Measurements from ENCODE around the gene FAM217A.

FAM217A gene

DNA sequence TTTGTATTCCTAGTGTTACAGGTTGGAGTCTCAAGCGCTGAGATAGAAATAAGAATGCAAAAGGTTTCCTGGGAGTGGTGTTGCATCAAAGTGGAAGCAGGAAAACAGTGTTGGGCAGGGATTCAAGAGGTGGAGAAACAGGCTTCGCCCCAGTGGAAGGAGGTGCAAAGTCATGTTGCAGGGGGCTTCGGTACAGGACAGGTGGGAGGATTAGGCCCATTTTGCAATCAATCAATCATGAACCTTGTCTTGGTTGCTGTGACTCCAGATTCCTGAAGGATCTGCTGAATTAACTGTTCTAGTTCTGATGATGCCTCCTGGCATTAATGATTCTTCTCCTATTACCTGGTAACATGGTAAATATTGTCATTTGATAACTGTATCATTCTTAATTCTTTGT is 22.4 kb upstream of the FAM217A start:
- TF ChIP-seq EGR1 (IDR thresholded peaks at IDR 0.05) = no peak

DNA sequence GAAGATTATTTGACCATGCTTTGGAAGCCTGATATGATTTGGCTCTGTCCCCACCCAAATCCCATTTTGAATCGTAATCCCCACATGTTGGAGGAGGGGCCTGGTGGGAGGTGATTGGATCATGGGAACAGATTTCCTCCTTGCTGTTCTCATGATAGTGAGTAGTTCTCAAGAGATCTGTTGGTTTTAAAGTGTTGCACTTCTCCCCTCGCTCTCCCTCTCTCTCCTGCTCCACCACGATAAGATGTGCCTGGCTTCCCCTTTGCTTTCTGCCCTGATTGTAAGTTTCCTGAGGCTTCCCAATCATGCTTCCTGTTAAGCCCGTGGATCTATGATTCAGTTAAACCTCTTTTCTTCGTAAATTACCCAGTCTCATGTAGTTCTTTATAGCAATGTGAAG is 21.7 kb upstream of the FAM217A start:
- TF ChIP-seq, protein P1, sequence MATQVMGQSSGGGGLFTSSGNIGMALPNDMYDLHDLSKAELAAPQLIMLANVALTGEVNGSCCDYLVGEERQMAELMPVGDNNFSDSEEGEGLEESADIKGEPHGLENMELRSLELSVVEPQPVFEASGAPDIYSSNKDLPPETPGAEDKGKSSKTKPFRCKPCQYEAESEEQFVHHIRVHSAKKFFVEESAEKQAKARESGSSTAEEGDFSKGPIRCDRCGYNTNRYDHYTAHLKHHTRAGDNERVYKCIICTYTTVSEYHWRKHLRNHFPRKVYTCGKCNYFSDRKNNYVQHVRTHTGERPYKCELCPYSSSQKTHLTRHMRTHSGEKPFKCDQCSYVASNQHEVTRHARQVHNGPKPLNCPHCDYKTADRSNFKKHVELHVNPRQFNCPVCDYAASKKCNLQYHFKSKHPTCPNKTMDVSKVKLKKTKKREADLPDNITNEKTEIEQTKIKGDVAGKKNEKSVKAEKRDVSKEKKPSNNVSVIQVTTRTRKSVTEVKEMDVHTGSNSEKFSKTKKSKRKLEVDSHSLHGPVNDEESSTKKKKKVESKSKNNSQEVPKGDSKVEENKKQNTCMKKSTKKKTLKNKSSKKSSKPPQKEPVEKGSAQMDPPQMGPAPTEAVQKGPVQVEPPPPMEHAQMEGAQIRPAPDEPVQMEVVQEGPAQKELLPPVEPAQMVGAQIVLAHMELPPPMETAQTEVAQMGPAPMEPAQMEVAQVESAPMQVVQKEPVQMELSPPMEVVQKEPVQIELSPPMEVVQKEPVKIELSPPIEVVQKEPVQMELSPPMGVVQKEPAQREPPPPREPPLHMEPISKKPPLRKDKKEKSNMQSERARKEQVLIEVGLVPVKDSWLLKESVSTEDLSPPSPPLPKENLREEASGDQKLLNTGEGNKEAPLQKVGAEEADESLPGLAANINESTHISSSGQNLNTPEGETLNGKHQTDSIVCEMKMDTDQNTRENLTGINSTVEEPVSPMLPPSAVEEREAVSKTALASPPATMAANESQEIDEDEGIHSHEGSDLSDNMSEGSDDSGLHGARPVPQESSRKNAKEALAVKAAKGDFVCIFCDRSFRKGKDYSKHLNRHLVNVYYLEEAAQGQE (IDR thresholded peaks at IDR 0.05; ENCODE audit: low read depth) = no peak
- TF ChIP-seq, protein P2, sequence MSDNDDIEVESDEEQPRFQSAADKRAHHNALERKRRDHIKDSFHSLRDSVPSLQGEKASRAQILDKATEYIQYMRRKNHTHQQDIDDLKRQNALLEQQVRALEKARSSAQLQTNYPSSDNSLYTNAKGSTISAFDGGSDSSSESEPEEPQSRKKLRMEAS (IDR thresholded peaks at IDR 0.05) = no peak
- TF ChIP-seq TCF12 (IDR thresholded peaks at IDR 0.05; ENCODE audit: low read depth) = no peak
- no peak for TF ChIP-seq RAD21 (IDR thresholded peaks at IDR 0.05; ENCODE audit: low read depth)
- TF ChIP-seq EP300 (IDR thresholded peaks at IDR 0.05; ENCODE audit: borderline replicate concordance) = no peak
- TF ChIP-seq TEAD4 (IDR thresholded peaks at IDR 0.05) = no peak
- no peak for TF ChIP-seq ZBTB7A (IDR thresholded peaks at IDR 0.05; ENCODE audit: low read depth)
- no peak for TF ChIP-seq FOXM1 (IDR thresholded peaks at IDR 0.05; ENCODE audit: borderline replicate concordance, low read depth)
- TF ChIP-seq TAF1 (IDR thresholded peaks at IDR 0.05; ENCODE audit: low read depth) = no peak
- no peak for TF ChIP-seq YY1 (IDR thresholded peaks at IDR 0.05; ENCODE audit: low read depth)
- no peak for TF ChIP-seq CEBPB (IDR thresholded peaks at IDR 0.05)
- TF ChIP-seq CREB1 (IDR thresholded peaks at IDR 0.05; ENCODE audit: low read depth) = no peak
- no peak for TF ChIP-seq EGR1 (IDR thresholded peaks at IDR 0.05)
- TF ChIP-seq, protein P3, sequence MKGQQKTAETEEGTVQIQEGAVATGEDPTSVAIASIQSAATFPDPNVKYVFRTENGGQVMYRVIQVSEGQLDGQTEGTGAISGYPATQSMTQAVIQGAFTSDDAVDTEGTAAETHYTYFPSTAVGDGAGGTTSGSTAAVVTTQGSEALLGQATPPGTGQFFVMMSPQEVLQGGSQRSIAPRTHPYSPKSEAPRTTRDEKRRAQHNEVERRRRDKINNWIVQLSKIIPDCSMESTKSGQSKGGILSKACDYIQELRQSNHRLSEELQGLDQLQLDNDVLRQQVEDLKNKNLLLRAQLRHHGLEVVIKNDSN (IDR thresholded peaks at IDR 0.05) = no peak

DNA sequence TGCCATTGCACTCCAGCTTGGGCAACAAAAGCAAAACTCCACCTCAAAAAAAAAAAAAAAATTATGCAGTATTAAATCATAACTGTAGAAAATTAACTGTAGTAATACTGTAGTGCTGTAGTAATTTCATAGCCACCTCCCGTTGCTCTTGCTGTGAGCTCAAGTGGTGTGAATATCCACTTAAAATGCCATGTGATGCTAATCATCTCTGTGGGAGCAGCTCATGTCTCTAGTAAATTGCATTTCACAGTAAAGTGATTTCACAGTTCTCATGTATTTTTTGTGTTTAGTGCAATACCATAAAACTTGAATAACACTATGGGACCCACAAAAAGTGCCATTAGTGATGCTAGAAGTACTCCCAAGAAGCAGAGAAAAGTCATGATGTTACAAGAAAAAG is 14.4 kb upstream of the FAM217A start:
- TF ChIP-seq CREB1 (IDR thresholded peaks at IDR 0.05; ENCODE audit: low read depth) = no peak

DNA sequence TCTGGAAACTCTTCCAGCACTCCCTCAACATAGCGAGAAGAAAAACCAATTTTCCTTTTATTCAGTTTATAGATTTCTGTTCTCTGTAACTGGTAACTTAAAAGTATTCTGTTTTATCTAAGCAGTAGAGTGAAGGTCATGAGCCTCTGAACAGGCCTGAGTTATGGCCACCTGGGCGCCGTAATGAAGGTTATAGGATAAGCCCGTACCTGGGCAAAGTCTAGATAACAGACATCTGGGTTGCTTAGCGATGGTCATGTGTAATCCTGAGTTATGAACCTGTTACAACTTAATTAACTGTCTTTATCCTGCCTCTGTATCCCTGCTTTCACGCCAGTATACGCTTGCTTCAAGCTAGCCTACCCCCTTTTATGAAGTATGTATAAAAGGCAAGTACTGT is 13.0 kb upstream of the FAM217A start:
- TF ChIP-seq TEAD4 (IDR thresholded peaks at IDR 0.05) = no peak

DNA sequence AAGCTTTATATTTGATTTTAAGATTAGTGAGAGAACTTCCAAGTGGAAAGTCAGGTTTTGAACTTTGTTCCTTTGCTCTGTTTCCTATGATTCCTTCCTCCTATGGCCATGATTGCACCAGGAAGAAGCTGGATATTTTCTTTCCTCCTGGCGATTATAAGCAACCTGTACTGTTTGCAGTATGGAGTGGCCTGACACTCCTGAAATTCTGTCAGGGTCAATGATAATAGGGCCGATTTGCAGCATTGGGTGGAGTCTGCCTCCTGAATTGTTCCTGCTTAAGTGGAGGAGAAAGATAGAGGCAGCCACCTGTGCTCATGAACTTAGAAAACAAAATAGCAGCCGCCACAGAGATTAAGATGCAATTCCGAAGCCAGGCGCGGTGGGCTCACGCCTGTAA is 9.8 kb upstream of the FAM217A start:
- TF ChIP-seq, protein P3 (IDR thresholded peaks at IDR 0.05) = no peak
- TF ChIP-seq FOXM1 (IDR thresholded peaks at IDR 0.05; ENCODE audit: borderline replicate concordance, low read depth) = no peak
- TF ChIP-seq TAF1 (IDR thresholded peaks at IDR 0.05; ENCODE audit: low read depth) = no peak
- TF ChIP-seq ZBTB7A (IDR thresholded peaks at IDR 0.05; ENCODE audit: low read depth) = no peak
- no peak for TF ChIP-seq TEAD4 (IDR thresholded peaks at IDR 0.05)

DNA sequence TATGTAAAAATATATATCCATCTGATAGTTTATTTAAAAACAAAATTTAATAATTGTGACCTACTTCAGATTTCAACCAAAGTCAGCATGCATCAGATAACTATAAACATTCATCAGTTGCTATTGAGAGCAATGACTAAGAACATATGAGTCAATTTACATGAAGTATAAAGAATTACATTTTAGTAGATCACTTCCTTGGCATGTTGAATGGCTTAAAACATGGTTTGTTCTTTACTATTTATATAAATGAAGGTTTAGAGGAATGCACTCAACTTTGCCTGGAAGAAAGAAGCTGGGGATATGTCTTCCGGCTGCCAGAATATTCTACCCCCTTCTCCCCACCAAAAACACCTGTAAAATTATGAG is 6.4 kb upstream of the FAM217A start:
- TF ChIP-seq CREB1 (IDR thresholded peaks at IDR 0.05; ENCODE audit: low read depth) (no peak), ZBTB7A (IDR thresholded peaks at IDR 0.05; ENCODE audit: low read depth) (no peak), TCF12 (IDR thresholded peaks at IDR 0.05; ENCODE audit: low read depth) (no peak), YY1 (IDR thresholded peaks at IDR 0.05; ENCODE audit: low read depth) (no peak), FOXM1 (IDR thresholded peaks at IDR 0.05; ENCODE audit: borderline replicate concordance, low read depth) (no peak), EP300 (IDR thresholded peaks at IDR 0.05; ENCODE audit: borderline replicate concordance) (no peak)
- TF ChIP-seq, protein P2 (IDR thresholded peaks at IDR 0.05) = no peak
- TF ChIP-seq, protein P1 (IDR thresholded peaks at IDR 0.05; ENCODE audit: low read depth) = no peak

DNA sequence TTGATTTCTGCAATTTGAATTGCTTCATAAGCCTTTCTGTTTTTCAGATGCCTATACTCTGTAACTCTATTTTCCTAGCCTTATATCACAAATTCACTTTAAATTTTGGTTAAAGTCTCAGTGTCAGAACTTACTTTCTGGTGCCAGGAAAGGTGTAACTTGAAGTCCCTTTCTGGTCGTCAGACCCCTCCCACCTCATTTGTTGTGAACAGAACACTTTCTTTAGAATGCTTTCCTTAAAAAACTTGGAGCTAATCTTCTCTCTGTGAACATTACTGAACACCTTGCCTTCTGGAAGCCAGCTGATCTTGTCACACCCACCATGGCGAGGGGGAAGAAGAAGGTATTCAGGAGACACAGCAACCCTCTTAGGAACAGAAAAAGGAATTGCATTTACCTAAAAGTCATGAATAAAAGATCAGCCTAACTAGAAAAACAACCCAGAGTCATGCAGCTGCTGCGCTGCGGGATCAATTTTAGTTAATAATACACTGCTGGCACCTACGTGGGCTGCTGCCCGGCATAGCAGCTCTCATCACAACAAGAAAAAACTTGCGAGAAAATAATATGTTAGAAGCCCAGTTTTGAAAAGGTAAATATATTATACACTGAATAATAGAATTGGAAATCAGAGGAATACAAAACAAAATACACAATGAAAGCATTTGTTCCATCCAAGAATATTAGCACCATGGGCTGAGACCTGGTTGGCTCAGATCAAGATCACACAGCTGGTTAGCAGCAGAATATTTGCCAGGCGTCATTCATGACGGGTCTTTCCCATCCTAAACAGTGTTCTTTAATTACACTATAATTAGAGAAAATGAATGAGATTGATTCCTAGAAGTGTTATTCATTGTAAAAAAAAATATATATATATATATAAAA is 5.8 kb upstream of the FAM217A start:
- TF ChIP-seq ZBTB7A (IDR thresholded peaks at IDR 0.05; ENCODE audit: low read depth) = no peak
- no peak for TF ChIP-seq RAD21 (IDR thresholded peaks at IDR 0.05; ENCODE audit: low read depth)
- no peak for TF ChIP-seq YY1 (IDR thresholded peaks at IDR 0.05; ENCODE audit: low read depth)
- no peak for TF ChIP-seq EGR1 (IDR thresholded peaks at IDR 0.05)
- no peak for TF ChIP-seq TCF12 (IDR thresholded peaks at IDR 0.05; ENCODE audit: low read depth)
- TF ChIP-seq, protein P1 (IDR thresholded peaks at IDR 0.05; ENCODE audit: low read depth) = no peak
- TF ChIP-seq NFIC (IDR thresholded peaks at IDR 0.05) = no peak
- TF ChIP-seq CREB1 (IDR thresholded peaks at IDR 0.05; ENCODE audit: low read depth) = no peak
- TF ChIP-seq TAF1 (IDR thresholded peaks at IDR 0.05; ENCODE audit: low read depth) = no peak
- no peak for TF ChIP-seq EP300 (IDR thresholded peaks at IDR 0.05; ENCODE audit: borderline replicate concordance)
- TF ChIP-seq, protein P2 (IDR thresholded peaks at IDR 0.05) = no peak
- no peak for TF ChIP-seq CEBPB (IDR thresholded peaks at IDR 0.05)

All from Ishikawa (cell line).